NCI-H1417 treated with DMSO at 0.1 percent for 48 hours (cell line): ENCODE measurements around the gene MDP1.
"Not testable (repeated sequence)": the region's sequence is repeated elsewhere in the genome, so short reads cannot be mapped to it uniquely, and the experiment has no call there.

ENCODE experiments used
- DNase-seq: peaks from one replicate; lab custom pipeline; 2025; lab: John Stamatoyannopoulos, UW

Gene MDP1

GRCh38 chr14:24231263-24232120 is 15.6 kb upstream of the MDP1 start:
- no peak for DNase-seq

DNA sequence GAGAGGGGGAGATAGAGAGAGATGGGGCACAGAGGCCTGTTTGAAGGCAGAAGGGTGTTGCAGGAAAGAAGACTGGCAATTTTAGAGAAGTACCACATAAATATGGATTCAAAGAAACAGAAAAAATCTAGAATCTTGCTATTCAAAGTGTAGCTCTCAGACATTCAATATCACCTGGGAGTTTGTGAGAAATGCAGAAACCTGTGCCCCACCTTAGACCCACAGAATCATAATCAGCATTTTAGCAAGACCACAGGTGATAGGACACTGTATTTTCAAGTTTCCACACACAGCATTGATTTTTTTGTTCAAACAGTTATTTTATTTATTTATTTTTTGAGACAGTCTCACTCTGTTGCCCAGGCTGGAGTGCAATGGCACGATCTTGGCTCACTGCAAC is 13.0 kb upstream of the MDP1 start:
- no peak for DNase-seq

DNA sequence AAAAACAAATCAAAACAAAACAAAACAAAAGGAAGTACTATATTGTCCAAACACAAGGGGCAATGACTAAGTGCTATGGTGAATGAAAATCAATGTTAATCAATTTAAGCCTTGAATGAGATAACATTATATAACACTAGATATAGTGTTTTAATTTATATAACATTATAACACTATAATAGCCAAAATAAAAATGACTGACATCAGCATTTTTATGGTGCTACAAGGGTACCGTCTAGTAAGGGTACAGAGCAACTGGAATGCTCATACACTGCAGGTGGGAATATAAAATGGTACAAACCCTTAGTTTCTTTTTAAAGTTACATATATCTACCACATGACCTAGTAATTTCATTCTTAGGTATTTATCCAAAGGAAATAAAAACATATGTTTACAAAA is 10.6 kb upstream of the MDP1 start:
- DNase-seq: no peak

GRCh38 chr14:24224618-24225071 is 8.8 kb upstream of the MDP1 start:
- no peak for DNase-seq

- DNase-seq: not testable (repeated sequence)
Observed at GRCh38 chr14:24222987-24223386, 7.1 kb upstream of the MDP1 start.

GRCh38 chr14:24219521-24219920 is 3.7 kb upstream of the MDP1 start:
- no peak for DNase-seq

GRCh38 chr14:24219080-24219479 is 3.2 kb upstream of the MDP1 start:
- no peak for DNase-seq

GRCh38 chr14:24216876-24217275 is 1.0 kb upstream of the MDP1 start:
- DNase-seq: not testable (repeated sequence)

DNA sequence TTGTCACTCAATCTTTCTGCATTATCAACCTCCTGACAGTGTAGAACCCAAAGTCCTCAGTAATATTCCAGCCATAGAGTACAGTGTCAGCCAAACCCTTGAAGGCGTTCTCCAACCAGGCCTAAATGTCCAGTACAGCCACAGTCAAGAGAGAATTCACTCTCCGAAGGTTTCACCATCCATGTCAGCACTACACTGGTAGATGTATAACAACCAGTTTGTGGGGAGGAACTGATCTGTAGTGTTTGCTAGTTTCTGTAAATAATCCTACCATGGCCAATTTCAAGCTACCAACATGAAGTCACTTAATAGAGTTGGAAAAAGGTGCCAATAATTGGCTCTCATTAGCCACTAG is 456 bp upstream of the MDP1 start:
- DNase-seq: no peak

- no peak for DNase-seq
Observed at GRCh38 chr14:24213866-24214662, 1.8 kb downstream of the MDP1 start.

GRCh38 chr14:24212924-24213865 is 2.7 kb downstream of the MDP1 start, which contains the start of gene CHMP4A:
TSS of gene CHMP4A (minus strand) at chr14:24213488. CDS start at chr14:24213439, 49 bp downstream.
- peak; percentile 79 for DNase-seq

DNA sequence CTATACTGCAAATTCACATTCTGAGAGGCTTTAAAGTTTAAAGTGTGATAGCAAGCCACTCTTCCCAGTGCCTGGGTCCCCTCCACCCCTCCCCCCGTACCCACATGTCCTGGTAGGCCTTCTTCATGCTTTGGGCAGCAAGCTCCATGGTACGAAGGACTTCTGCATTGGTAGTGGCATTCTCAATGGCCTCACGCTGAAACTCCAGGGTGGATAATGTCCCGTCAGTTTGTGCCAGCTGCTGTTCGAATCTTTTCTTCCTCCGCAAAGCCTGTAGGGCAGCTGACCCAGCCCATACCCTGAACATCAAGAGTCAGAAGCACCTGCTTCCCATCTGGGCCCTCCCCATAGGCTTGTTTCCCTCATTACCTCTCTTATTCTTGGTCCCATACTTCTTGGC is 4.6 kb downstream of the MDP1 start:
- no peak for DNase-seq

- DNase-seq: no peak
Observed at GRCh38 chr14:24207625-24208024, 8.2 kb downstream of the MDP1 start.

- no peak for DNase-seq
Observed at GRCh38 chr14:24207104-24207551, 8.7 kb downstream of the MDP1 start.

DNA sequence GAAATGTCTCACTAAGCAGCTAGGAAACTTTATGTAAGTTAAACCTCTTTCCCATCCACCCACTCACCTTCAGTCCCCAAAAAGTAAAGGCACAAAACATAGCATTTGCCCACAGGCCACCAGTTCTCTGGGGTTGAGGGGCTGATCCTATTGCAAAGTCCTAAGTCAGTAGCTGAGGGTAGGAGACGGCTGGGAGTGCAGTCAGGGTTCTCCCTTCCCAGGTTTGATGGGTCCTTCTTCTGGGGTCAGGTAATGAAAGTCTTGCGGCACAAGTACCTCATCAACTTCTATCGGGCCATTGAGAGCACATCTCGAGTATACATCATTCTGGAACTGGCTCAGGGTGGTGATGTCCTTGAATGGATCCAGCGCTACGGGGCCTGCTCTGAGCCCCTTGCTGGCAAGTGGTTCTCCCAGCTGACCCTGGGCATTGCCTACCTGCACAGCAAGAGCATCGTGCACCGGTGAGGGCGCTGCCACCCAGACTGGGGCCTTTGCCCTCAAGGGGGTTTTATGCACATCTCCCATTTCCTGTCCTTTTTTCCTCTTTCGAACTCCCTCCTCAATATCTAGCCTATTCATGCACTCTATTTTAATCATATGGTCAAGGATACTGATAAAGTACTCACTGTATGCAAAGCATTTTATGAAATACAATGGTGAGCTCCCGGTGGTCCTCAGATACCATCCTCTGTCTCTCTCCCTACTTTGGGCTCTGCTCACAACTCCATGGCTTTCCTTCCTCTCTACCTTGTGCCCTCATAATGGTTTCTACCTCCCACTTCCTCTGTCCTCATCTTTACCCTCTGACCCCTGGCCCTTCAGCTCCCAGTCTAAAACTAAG is 9.4 kb downstream of the MDP1 start:
- no peak for DNase-seq

GRCh38 chr14:24204163-24205146 is 11.4 kb downstream of the MDP1 start:
- no peak for DNase-seq

DNA sequence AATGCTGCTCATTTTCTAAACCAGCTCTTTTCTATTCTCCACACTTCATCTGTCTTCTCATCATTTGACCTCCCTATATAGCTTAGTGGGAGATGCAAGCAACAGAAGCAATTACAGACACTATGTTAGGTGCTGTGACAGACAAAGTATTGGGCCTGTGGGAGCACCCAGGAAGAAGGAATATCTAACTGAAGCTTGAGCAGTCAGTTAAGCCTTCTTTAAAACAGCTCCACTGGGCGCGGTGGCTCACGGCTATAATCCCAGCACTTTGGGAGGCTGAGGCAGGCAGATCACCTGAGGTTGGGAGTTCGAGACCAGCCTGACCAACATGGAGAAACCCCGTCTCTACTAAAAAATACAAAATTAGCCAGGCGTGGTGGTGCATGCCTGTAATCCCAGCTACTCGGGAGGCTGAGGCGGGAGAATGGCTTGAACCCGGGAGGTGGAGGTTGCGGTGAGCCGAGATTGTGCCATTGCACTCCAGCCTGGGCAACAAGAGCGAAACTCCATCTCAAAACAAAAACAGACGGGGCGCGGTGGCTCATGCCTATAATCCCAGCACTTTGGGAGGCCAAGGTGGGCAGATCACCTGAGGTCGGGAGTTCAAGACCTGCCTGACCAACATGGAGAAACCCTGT is 12.5 kb downstream of the MDP1 start:
- DNase-seq: not testable (repeated sequence)

GRCh38 chr14:24202538-24202937 is 13.3 kb downstream of the MDP1 start:
- not testable (repeated sequence) for DNase-seq
